GM21515 (cell line): ENCODE data around the gene REEP5.
A peak's percentile ranks its signal among the peaks of the same experiment; 100 is the strongest.

Experiments
- ATAC-seq: cut with Tn5 transposase; IDR thresholded peaks from one replicate; pipeline ENCODE4 v1.9.1; 2021; ENCODE audit not compliant: unreplicated experiment

The REEP5 gene

DNA sequence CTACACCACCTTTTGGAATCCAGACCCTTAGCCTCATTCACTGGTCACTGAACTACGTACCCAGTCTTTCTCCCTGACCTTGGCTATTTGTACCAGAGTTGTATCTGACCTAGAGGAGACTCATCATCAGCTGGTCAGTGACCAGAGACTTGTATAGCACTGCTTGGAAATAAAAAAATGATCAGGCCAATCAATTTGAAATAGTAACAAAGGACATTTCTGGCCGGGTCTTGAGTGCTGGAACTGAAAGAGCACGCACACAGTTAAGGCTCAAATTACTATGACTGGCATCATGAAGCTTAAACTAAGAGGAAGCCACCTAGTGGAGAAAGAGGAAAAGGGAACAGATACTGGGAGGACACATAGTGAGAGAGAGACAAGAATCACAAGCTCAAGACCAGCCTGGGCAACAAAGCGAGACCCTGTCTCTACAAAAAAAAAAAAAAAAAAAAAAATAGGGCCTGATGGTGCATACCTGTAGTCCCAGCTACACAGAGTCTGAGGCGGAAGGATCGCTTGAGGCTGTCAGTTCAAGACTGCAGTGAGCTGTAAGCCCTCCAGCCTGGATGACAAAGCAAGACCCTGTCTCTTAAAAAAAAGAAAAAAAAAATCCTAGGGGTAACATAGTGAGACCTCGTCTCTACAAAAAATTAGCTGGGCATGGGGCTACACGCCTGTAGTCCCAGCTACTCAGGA is 73.8 kb downstream of the REEP5 start:
- peak; percentile 98 for ATAC-seq

DNA sequence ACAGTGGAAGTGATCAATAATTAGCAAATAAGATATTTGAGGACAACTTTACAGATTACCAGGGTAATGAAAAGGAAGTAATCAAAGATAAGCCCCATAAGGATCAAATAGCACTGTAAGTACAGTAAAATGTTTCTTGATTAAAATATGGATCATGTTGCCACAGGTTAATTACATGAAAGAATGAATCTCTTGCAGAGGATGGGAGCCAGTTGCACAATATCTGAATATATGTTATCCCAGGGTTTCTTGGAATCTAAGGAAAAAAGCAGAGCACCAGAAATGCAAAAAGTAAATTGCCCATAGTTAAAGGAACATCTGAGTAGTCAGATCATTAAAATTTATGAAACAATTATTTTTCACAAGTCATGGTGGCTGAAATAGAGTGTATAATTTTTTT is 74.7 kb downstream of the REEP5 start:
- no peak for ATAC-seq

DNA sequence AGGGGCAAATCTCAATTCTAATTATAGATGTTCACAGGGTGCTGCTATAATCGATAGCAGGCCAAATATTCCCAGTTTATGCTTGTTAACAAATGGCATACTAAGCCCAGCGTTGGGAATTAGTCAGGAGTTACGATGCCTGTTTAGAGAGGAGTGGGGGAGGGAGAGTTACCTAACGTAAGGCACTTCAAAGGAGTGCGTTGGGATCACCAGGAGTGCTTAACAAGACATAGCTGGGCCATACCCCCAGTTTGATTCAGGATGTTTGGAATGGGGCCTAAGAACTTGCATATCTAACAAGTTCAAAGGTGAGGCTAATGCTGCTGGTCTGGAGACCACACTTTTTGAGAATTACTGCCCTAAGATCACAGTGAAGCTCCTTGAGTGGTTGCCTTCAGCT is 75.5 kb downstream of the REEP5 start:
- no peak for ATAC-seq

DNA sequence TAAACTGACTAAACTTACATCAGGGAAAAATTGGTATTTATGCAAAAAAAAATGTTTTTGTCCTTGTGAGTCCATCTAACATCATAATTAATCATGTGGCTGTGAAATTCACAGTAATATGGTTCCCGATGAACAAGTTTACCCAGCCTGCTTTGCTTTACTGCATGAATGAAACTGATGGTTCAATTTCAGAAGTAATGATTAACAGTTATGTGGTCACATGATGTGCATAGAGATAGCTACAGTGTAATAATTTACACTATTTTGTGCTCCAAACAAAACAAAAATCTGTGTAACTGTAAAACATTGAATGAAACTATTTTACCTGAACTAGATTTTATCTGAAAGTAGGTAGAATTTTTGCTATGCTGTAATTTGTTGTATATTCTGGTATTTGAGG is 77.5 kb downstream of the REEP5 start:
- ATAC-seq, result no peak

DNA sequence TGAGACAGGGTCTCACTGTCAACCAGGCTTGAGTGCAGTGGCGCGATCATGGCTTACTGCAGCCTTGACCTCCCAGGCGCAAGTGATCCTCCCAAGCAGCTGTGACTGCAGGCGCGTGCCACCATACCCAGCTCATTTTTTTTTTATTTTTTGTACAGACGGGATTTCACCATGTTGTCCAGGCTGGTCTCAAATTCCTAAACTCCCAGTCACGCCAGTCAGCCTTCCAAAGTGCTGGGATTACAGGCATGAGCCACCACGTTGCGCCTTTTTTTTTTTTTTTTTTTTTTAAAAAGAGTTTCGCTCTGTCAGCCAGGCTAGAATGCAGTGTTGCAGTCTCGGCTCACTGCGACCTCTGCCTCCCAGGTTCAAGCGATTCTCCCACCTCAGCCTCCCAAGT is 88.1 kb downstream of the REEP5 start:
- ATAC-seq, result no peak

DNA sequence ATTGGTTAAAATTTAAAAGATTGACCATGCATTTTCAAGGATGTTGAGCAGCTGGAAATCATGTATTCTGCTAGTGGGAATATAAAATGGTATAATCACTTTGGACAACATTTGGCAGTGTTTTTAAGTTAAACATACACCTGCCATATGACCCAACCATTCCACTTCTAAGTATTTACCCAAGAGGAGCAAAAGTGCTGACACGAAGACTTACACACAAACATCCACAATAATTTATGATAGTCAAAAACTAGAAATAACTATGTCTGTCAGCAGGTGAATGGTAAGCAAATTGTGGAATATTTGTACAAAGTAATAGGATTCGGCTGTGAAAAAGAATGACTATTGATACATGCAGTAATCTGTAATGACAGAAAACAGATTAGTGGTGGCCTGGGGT is 91.6 kb downstream of the REEP5 start:
- ATAC-seq, result no peak
